ENCODE results near the gene DOCK9.

DNA sequence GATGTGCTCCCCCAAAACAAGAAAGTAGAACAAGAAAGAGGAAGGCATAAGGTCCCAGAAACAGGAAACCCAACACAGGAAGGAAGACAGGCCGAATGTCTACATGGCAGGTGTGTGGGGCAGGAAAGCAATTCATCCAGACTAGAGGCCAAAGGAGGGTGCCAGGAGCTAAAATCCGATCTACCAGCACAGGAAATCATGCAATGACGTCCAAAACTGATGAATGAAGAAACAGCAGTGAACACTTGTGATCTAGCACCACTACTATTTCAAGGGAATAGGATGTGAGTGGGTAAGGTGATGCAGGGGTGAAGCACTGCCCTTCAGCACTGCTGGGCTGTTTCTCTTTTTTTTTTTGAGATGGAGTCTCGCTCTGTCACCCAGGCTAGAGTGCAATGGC is 59.1 kb downstream of the DOCK9 start:
- no peak for TF ChIP-seq POLR2A (IDR thresholded peaks at IDR 0.05; ENCODE audit: low read depth)
- TF ChIP-seq, protein P1, sequence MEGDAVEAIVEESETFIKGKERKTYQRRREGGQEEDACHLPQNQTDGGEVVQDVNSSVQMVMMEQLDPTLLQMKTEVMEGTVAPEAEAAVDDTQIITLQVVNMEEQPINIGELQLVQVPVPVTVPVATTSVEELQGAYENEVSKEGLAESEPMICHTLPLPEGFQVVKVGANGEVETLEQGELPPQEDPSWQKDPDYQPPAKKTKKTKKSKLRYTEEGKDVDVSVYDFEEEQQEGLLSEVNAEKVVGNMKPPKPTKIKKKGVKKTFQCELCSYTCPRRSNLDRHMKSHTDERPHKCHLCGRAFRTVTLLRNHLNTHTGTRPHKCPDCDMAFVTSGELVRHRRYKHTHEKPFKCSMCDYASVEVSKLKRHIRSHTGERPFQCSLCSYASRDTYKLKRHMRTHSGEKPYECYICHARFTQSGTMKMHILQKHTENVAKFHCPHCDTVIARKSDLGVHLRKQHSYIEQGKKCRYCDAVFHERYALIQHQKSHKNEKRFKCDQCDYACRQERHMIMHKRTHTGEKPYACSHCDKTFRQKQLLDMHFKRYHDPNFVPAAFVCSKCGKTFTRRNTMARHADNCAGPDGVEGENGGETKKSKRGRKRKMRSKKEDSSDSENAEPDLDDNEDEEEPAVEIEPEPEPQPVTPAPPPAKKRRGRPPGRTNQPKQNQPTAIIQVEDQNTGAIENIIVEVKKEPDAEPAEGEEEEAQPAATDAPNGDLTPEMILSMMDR (IDR thresholded peaks at IDR 0.05), result no peak
- peak; percentile 8 for TF ChIP-seq POLR2AphosphoS5 (IDR thresholded peaks at IDR 0.05)

Data from esophagus muscularis mucosa (tissue), 3 donors.